OCI-LY7 (cell line): ENCODE measurements around the gene PGD.

Source experiments
- EZH2phosphoT487 ChIP-seq: fragments of 200-600 bp; sonication (generic); IDR thresholded peaks from 2 replicates; pipeline ENCODE4 v1.6.1; 2018; ENCODE audit warnings: low read depth, borderline replicate concordance, mild to moderate bottlenecking, mixed run types, antibody characterized with exemption, low read length, moderate library complexity, mixed read lengths
- TF ChIP-seq, protein P1 (sequence below): fragments of 200-600 bp; sonication (generic); conservative IDR thresholded peaks from 2 replicates; pipeline ENCODE4 v1.5.1; 2014; ENCODE audit warnings: mild to moderate bottlenecking, antibody characterized with exemption, low read length, moderate library complexity, mixed read lengths

DNA sequence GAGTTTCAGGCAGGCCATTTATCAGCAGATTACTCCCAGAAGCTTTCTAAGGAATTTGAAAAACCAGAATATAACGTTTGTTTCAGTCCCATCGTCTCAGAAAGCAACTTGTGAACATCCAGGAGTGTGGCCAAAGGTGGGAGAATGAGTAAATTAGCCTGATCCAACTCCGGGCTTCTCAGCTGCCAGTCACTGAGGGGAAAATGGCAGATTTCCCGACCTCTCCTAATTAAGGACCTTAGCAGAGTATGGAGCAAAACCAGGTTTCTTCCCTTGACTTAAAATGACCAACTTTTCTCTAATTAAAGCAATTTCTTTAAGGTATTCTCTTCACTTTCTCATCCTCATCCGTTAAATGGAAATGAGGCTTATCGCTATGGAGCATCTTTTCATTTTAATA, 52.0 kb downstream of the PGD start:
- TF ChIP-seq, protein P1, sequence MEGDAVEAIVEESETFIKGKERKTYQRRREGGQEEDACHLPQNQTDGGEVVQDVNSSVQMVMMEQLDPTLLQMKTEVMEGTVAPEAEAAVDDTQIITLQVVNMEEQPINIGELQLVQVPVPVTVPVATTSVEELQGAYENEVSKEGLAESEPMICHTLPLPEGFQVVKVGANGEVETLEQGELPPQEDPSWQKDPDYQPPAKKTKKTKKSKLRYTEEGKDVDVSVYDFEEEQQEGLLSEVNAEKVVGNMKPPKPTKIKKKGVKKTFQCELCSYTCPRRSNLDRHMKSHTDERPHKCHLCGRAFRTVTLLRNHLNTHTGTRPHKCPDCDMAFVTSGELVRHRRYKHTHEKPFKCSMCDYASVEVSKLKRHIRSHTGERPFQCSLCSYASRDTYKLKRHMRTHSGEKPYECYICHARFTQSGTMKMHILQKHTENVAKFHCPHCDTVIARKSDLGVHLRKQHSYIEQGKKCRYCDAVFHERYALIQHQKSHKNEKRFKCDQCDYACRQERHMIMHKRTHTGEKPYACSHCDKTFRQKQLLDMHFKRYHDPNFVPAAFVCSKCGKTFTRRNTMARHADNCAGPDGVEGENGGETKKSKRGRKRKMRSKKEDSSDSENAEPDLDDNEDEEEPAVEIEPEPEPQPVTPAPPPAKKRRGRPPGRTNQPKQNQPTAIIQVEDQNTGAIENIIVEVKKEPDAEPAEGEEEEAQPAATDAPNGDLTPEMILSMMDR: no peak
- TF ChIP-seq EZH2phosphoT487: no peak
